ENCODE data around the gene SUN2.

Gene SUN2

GRCh38 chr22:38751422-38752346 is 4.1 kb downstream of the SUN2 start:
- DNase-seq, result peak; percentile 79 to 91

- DNase-seq, result no peak
Measured at GRCh38 chr22:38751066-38751421, 4.8 kb downstream of the SUN2 start.

GRCh38 chr22:38750638-38751037 is 5.2 kb downstream of the SUN2 start:
- no peak for DNase-seq

- no peak for DNase-seq
Measured at GRCh38 chr22:38750104-38750503, 5.7 kb downstream of the SUN2 start.

GRCh38 chr22:38748487-38749136 is 7.2 kb downstream of the SUN2 start:
- no peak for DNase-seq

DNA sequence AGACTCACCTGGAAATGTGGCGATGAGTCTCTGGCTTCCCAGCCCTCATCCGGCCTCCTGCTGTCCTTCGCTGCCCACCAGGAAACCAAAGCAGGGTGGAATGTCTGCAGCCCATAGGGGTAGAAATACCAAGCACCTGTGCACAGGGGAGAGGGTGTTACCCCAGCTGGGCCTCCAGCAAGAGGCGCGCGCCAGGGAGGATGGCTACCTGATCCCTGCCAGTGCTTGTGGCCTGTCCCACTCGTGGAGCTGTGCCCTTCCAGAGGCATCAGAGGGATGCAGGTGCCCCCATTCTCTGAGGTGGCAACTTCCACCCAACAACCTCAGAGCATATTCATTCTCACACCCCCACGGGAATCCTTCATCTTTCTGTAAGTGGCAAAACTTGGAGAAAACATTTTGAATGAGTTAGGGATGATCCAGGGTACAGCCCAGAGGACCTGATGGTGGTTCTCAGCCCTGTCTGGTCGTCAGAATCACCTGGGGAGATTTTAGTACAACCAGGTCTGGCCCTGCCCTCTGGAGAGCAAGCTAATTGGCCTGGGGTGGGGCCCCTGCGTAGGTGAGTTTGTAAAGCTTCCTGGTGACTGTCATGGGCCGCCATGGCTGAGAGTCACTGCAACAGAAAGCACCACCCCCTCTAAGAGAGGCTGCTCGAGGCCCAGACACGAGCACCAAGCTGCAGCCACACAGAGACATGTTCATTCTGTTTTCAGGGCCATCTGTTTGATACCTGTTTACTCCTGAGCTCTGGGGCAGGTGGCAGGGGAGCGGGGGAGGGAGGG is 9.9 kb downstream of the SUN2 start:
- no peak for DNase-seq

DNA sequence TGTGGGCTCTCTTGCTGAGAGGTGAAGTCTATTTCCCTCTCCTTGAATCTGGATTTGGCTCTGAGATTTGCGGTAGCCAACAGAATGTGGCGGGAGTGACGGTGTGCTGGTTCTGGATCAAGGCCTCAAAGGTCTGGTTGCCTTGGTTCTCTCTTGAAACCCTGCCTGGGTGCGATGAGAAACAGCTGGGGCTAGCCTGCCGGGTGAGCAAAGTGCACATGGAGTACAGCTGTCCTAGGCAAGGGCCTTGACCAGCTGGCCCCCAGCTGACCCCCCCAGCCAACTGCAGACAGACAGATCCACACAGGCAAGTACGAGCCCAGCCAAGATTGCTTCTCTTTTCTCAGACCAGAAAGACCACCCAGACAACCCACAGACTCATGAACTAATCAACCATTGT is 10.8 kb downstream of the SUN2 start:
- DNase-seq, result no peak

- no peak for DNase-seq
Measured at GRCh38 chr22:38742176-38742942, 13.4 kb downstream of the SUN2 start.

GRCh38 chr22:38741576-38741975 is 14.2 kb downstream of the SUN2 start:
- no peak for DNase-seq

GRCh38 chr22:38741166-38741565 is 14.6 kb downstream of the SUN2 start:
- no peak for DNase-seq

DNA sequence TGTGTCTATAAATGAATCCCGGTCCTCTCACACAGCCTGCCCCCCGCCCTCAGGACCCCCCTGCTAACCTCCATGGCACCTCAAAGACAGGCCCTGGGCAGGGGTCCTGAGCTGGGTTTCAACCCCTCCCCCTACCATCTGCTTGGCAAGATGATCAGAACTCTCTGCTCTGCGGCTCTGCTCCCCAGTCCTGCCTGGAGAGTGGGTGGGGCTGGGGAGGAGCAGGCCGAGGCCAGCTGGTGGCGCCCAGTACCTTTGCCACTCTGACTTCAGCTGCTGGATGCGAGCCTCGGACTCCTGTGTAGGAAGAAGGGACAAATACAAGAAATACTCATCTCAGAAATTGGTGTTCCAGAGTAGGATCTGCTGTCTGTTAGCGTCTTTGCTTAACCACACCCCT is 15.0 kb downstream of the SUN2 start:
- no peak for DNase-seq

GRCh38 chr22:38740116-38740723 is 15.6 kb downstream of the SUN2 start:
- DNase-seq, result no peak

- no peak for DNase-seq
Measured at GRCh38 chr22:38739300-38740055, 16.3 kb downstream of the SUN2 start.

GRCh38 chr22:38738475-38739070 is 17.2 kb downstream of the SUN2 start:
- DNase-seq, result no peak

DNA sequence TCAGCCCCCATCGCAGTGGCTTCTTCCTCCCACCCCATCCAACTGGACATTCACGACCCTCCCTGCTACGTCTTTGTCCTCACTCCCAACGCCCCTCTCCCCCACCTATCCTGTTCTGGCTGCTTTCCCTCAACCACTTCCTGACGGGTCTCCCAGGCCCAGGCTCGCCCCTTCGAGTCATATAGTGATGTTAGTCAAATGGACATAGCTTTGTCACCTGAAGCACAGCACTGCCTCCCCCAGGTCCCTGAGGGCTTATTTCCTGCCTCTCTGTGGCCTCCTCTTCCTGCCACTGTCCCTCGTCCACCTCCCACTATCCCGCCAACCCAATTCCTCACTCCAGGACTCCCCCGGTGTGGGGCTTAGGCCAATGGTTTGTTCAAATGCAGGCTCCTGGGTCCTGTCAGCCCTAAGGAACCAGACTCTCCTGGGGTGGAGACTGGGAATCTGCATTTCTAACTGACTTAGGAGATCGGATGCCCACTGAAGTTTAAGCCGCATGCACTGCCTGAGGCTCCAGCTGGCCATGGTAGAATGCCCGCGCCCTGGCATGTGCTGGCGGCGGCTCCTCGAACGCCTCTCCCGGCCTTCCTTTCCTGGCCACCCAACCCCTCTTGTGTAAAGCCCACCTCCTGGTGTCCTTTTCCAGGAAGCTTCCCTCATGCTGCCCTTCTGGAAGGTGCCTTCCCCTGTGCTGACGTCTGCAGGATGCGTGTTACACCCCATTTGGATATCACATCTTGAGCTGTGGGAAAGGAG is 18.3 kb downstream of the SUN2 start:
- DNase-seq, result no peak

DNA sequence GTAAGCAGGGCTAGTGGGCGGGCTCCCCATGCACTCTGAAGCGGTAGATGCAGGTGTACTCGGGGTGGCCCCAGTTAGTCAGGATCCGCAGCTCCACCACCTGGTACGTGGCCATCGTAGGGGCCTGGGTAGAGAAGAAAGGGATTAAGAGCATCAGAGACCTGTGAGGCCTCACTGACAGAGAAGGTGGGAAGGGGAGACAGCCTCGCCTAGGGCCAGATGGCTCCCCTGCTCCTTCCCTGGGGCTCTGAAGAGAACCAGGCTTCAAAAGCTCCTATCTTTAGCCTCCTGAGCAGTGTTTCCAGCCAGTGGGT is 19.6 kb downstream of the SUN2 start:
- DNase-seq, result no peak

- no peak for DNase-seq
Measured at GRCh38 chr22:38735465-38736256, 20.1 kb downstream of the SUN2 start.

DNA sequence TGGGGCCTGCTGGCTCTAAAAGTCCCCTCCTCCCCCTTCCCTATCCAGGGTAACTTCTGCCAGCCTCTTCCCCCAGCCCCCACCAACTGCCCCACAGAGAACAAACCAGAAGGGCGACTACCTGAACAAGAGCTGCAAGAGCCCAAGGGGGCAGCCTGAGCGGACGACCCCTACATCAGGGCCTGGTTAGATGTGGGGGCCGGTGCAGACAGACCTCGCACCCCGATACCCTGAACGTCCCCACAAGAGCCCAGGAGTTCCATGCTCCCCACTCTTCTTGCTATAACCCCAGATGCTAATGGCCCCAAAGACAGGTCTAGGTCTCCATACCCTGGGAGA is 20.7 kb downstream of the SUN2 start:
- no peak for DNase-seq

DNA sequence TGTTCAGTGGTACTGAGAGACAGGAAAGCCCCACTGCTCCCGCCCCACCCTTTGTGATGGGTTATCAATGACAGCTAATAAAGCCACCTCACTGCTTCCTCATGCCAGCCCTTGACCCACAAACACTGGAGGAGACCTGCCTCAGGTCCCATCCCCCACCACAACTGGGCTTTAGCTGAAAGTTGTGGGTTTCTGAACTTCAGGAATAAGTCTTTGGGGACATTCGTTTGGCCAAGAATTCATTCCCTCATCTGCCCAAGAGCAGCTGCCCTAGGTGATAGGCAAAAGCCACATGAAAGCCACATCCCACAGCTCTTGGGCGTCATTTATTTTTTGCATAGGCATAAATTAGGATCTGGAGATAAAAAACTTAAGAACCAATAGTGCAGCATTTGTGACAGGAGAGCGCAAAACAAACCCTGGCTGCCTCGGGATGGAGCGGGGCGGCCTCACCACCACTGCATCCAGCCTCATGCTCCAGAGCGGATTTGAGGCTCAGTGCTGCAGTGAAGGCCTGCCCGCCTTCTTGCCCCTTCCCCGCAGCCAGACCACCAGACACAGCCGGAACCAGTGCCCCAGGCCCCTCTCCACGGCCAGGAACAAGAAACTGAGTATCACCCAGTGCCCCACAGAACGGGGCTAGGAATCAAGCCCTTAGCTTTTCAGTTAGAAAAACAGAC is 21.2 kb downstream of the SUN2 start:
- DNase-seq, result no peak

Measured in AML-193 (cell line).